ENCODE measurements around the gene DDX51.
"Not testable (repeated sequence)": the region's sequence is repeated elsewhere in the genome, so short reads cannot be mapped to it uniquely, and the experiment has no call there.

DDX51 gene

GRCh38 chr12:132106921-132107320 lies 37.2 kb downstream of the DDX51 start:
- ATAC-seq: no peak
- TF ChIP-seq ESRRG (CRISPR knock-in tag; IDR thresholded peaks at IDR 0.05): no peak

- no peak for TF ChIP-seq PATZ1 (CRISPR knock-in tag; IDR thresholded peaks at IDR 0.05; ENCODE audit: borderline replicate concordance)
- TF ChIP-seq PPARA (CRISPR knock-in tag; IDR thresholded peaks at IDR 0.05; ENCODE audit: borderline replicate concordance): no peak
- no peak for TF ChIP-seq POU6F1 (CRISPR knock-in tag; IDR thresholded peaks at IDR 0.05; ENCODE audit: borderline replicate concordance, low read depth)
- TF ChIP-seq TCF4 (CRISPR knock-in tag; IDR thresholded peaks at IDR 0.05; ENCODE audit: borderline replicate concordance): no peak
- no peak for TF ChIP-seq ZNF565 (CRISPR knock-in tag; conservative IDR thresholded peaks at IDR 0.05; ENCODE audit: low read depth)
- TF ChIP-seq BACH2 (CRISPR knock-in tag; IDR thresholded peaks at IDR 0.05; ENCODE audit: borderline replicate concordance): no peak
- TF ChIP-seq ZNF70 (CRISPR knock-in tag; IDR thresholded peaks at IDR 0.05): no peak
- TF ChIP-seq SNAI2 (CRISPR knock-in tag; IDR thresholded peaks at IDR 0.05): no peak
- no peak for TF ChIP-seq ZC3H10 (CRISPR knock-in tag; IDR thresholded peaks at IDR 0.05)
- no peak for TF ChIP-seq TOX (CRISPR knock-in tag; IDR thresholded peaks at IDR 0.05; ENCODE audit: borderline replicate concordance)
- no peak for TF ChIP-seq RARB (CRISPR knock-in tag; IDR thresholded peaks at IDR 0.05)
- no peak for TF ChIP-seq ESRRG (CRISPR knock-in tag; IDR thresholded peaks at IDR 0.05)
- no peak for TF ChIP-seq ISL1 (CRISPR knock-in tag; IDR thresholded peaks at IDR 0.05)
- no peak for TF ChIP-seq GLIS3 (CRISPR knock-in tag; IDR thresholded peaks at IDR 0.05)
- no peak for ATAC-seq
Observed at GRCh38 chr12:132105467-132105866, 38.7 kb downstream of the DDX51 start.

GRCh38 chr12:132103542-132104308 lies 40.4 kb downstream of the DDX51 start:
- TF ChIP-seq GLIS3 (CRISPR knock-in tag; IDR thresholded peaks at IDR 0.05) (no peak), CREB5 (CRISPR knock-in tag; IDR thresholded peaks at IDR 0.05; ENCODE audit: low read depth) (no peak), BACH2 (CRISPR knock-in tag; IDR thresholded peaks at IDR 0.05; ENCODE audit: borderline replicate concordance) (no peak), TOX (CRISPR knock-in tag; IDR thresholded peaks at IDR 0.05; ENCODE audit: borderline replicate concordance) (no peak), TCF4 (CRISPR knock-in tag; IDR thresholded peaks at IDR 0.05; ENCODE audit: borderline replicate concordance) (no peak), ZFP30 (CRISPR knock-in tag; IDR thresholded peaks at IDR 0.05) (no peak), ZC3H10 (CRISPR knock-in tag; IDR thresholded peaks at IDR 0.05) (no peak), SNAI2 (CRISPR knock-in tag; IDR thresholded peaks at IDR 0.05) (no peak), CSRNP3 (CRISPR knock-in tag; IDR thresholded peaks at IDR 0.05) (no peak), TSHZ2 (CRISPR knock-in tag; IDR thresholded peaks at IDR 0.05) (no peak), ISL1 (CRISPR knock-in tag; IDR thresholded peaks at IDR 0.05) (no peak), ZNF70 (CRISPR knock-in tag; IDR thresholded peaks at IDR 0.05) (no peak), OSR1 (CRISPR knock-in tag; IDR thresholded peaks at IDR 0.05) (no peak), CSDC2 (CRISPR knock-in tag; IDR thresholded peaks at IDR 0.05) (no peak), ZNF8 (CRISPR knock-in tag; IDR thresholded peaks at IDR 0.05) (no peak), ZNF565 (CRISPR knock-in tag; conservative IDR thresholded peaks at IDR 0.05; ENCODE audit: low read depth) (no peak), ESRRG (CRISPR knock-in tag; IDR thresholded peaks at IDR 0.05) (no peak)
- no peak; the same call in 1 of the 3 replicates for ATAC-seq

- ATAC-seq: not testable (repeated sequence)
Observed at GRCh38 chr12:132103072-132103471, 41.0 kb downstream of the DDX51 start.

Data from SK-N-SH treated with all-trans-retinoic acid at 6 μM for 48 hours (cell line).